Liver (tissue), 9 donors: Measurements from ENCODE around the gene GARIN5A. TPM values are rescaled to one million over a fixed set of nuclear protein-coding genes. Genes with fewer than 3 reads are reported as not detected.
A peak's percentile ranks its signal among the peaks of the same experiment; 100 is the strongest.

Source experiments
- DNase-seq: peaks from one replicate; pipeline ENCODE4 v3.0.0-alpha.2; 2017; ENCODE audit warnings: low spot score
- H3K27ac ChIP-seq, 2 donors: one replicate each; pipeline ENCODE4 v1.7.0; 2013; ENCODE audit warnings: inconsistent platforms in 2 of 2, low read length in 2 of 2, control low read depth in 1 of 2, low read depth in 1 of 2, mild to moderate bottlenecking in 1 of 2
- H3K27me3 ChIP-seq, 4 donors: one replicate each; pipeline versions ENCODE4 v1.6.1 to v1.7.0; 2013; ENCODE audit warnings: low read length in 3 of 4, inconsistent platforms in 1 of 4, mild to moderate bottlenecking in 1 of 4, moderate library complexity in 1 of 4; ENCODE audit not compliant: control insufficient read depth in 4 of 4, insufficient read depth in 4 of 4
- H3K36me3 ChIP-seq, 4 donors: one replicate each; pipeline versions ENCODE4 v1.6.1 to v1.7.0; 2013; ENCODE audit warnings: low read length in 3 of 4, mild to moderate bottlenecking in 3 of 4, low read depth in 1 of 4, moderate library complexity in 1 of 4; ENCODE audit not compliant: control insufficient read depth in 4 of 4, insufficient read depth in 3 of 4
- H3K4me1 ChIP-seq, 4 donors: one replicate each; pipeline versions ENCODE4 v1.6.1 to v1.7.0; 2013; ENCODE audit warnings: low read length in 3 of 4, mild to moderate bottlenecking in 3 of 4, moderate library complexity in 1 of 4; ENCODE audit not compliant: control insufficient read depth in 4 of 4, insufficient read depth in 4 of 4
- H3K4me3 ChIP-seq, 3 donors: one replicate each; pipeline versions ENCODE4 v1.6.1 to v1.7.0; 2013; ENCODE audit warnings: low read length in 3 of 3, control low read depth in 1 of 3, low read depth in 1 of 3, mild to moderate bottlenecking in 1 of 3
- H3K9ac ChIP-seq, 2 donors: one replicate each; pipeline ENCODE4 v1.7.0; 2013; ENCODE audit warnings: low read length in 2 of 2, mild to moderate bottlenecking in 2 of 2, moderate library complexity in 2 of 2, control low read depth in 1 of 2, low read depth in 1 of 2
- H3K9me3 ChIP-seq, 4 donors: one replicate each; pipeline versions ENCODE4 v1.6.1 to v1.7.0; 2013; ENCODE audit warnings: low read length in 3 of 4; ENCODE audit not compliant: control insufficient read depth in 4 of 4
- CTCF ChIP-seq: fragments of 150-350 bp; IDR thresholded peaks from 2 replicates; pipeline ENCODE4 v1.5.1; 2017; ENCODE audit warnings: improper control_type of control experiment, low read depth, low read length; ENCODE audit not compliant: missing input control
- EGR1 ChIP-seq, 2 donors: IDR thresholded peaks; 2 replicates each; pipeline ENCODE4 v1.6.1; 2016 to 2018; ENCODE audit warnings: antibody characterized with exemption in 2 of 2, low read depth in 2 of 2
- GABPA ChIP-seq, 2 donors: IDR thresholded peaks in 1 of 2; conservative IDR thresholded peaks in 1 of 2; 2 replicates each; pipeline ENCODE4 v1.6.1; 2016; ENCODE audit warnings: antibody characterized with exemption in 2 of 2, mild to moderate bottlenecking in 1 of 2, moderate library complexity in 1 of 2
- HNF4A ChIP-seq, 2 donors: conservative IDR thresholded peaks; 2 replicates each; pipeline ENCODE4 v1.6.1; 2016; ENCODE audit warnings: antibody characterized with exemption in 2 of 2, mild to moderate bottlenecking in 2 of 2
- HNF4G ChIP-seq: IDR thresholded peaks from 2 replicates; pipeline ENCODE4 v1.6.1; 2016; ENCODE audit warnings: antibody characterized with exemption
- JUND ChIP-seq, 2 donors: IDR thresholded peaks; 2 replicates each; pipeline ENCODE4 v1.6.1; 2016; ENCODE audit warnings: antibody characterized with exemption in 2 of 2
- MAX ChIP-seq: IDR thresholded peaks from 2 replicates; pipeline ENCODE4 v1.6.1; 2016; ENCODE audit warnings: antibody characterized with exemption
- NR2F2 ChIP-seq: IDR thresholded peaks from 2 replicates; pipeline ENCODE4 v1.6.1; 2016; ENCODE audit warnings: antibody characterized with exemption
- RAD21 ChIP-seq, 2 donors: IDR thresholded peaks; 2 replicates each; pipeline ENCODE4 v1.6.1; 2016; ENCODE audit warnings: antibody characterized with exemption in 2 of 2, mild to moderate bottlenecking in 2 of 2
- RXRA ChIP-seq, 2 donors: IDR thresholded peaks; 2 replicates each; pipeline ENCODE4 v1.6.1; 2017 to 2018; ENCODE audit warnings: antibody characterized with exemption in 2 of 2, mild to moderate bottlenecking in 1 of 2
- SP1 ChIP-seq: IDR thresholded peaks from 2 replicates; pipeline ENCODE4 v1.6.1; 2018; ENCODE audit warnings: antibody characterized with exemption, mild to moderate bottlenecking
- YY1 ChIP-seq: IDR thresholded peaks from 2 replicates; pipeline ENCODE4 v1.6.1; 2016; ENCODE audit warnings: antibody characterized with exemption, mild to moderate bottlenecking
- WGBS: extraction: QIAGEN DNeasy Blood & Tissue Kit; methylation state at CpG from one replicate; pipeline ENCODE4 v1.1.7; 2013; 5-methylcytosine and 5-hydroxymethylcytosine counted together
- polyA plus RNA-seq, 2 donors: library from polyadenylated mRNA; stranded (reverse) in 1 of 2; unstranded in 1 of 2; fragments of 200-250 nt in 1 of 2; fragments of >200 nt in 1 of 2; fragmentation: Nextera tagmentation in 1 of 2; extraction: Ambion mirVana in 1 of 2; gene quantifications; one replicate each; pipeline versions ENCODE4 v1.2.1 to v1.2.3, GENCODE V29; 2013 to 2015
- total RNA-seq, 2 donors: library from RNA; depleted of rRNA; stranded (reverse); fragments of >200 nt; gene quantifications; one replicate each; pipeline ENCODE4 v1.2.3, GENCODE V29; 2014
- TF ChIP-seq, protein P1 (sequence below): IDR thresholded peaks from 2 replicates; pipeline ENCODE4 v1.6.1; 2016; ENCODE audit warnings: antibody characterized with exemption
- TF ChIP-seq, protein P2 (sequence below): IDR thresholded peaks from 2 replicates; pipeline ENCODE4 v1.6.1; 2016; ENCODE audit warnings: antibody characterized with exemption, mild to moderate bottlenecking
- TF ChIP-seq, protein P3 (sequence below): IDR thresholded peaks from 2 replicates; pipeline ENCODE4 v1.6.1; 2016; ENCODE audit warnings: antibody characterized with exemption
- donor health status: healthy.
- donor health status: healthy.
- donor health status: healthy.
- donor health status: healthy.
- donor health status: healthy.

The GARIN5A gene
- total and polyA plus RNA-seq, 4 donors = 0.42 to 1.7 (median 1.1) TPM

DNA sequence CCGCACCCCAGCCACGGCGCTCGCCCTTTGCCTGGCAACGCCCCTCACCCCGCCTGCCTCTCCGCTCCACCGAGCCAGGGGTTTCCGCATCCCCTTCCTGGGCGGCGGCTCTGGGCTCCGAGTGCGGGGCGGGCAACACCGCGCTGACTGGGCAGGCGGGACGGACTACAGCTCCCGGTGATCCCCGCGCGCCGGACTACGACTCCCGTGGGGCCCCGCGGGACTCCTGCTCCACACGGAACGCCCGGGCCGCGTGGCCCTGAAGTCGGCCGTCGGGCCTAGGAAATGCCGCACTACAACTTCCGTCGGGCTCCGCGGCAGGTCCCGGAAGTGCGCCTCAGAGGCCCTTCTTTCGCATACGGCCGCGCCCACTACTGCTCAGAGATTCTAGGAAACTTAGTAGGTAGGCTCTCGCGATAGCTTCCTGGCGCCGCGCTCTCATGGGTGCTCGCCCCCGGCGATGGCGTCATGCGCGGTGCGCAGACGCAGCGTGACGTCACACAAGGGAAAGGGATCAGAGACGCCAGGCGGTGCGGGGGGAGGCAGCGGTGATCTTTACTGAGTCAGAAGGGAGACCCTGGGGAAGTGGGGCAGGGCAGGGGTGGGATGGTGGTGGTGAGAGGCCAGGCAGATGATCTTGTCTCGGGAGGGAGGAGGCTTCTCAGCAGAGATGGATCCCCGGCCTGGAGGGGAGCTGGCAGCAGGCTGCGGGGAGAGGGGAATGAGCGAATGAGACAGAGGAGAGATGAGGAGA lies 34.6 kb upstream of the GARIN5A start, which contains the start of gene JOSD2:
JOSD2 (minus strand) TSS at position 123 of the 754 bp plus-strand sequence. CDS start 760 bp downstream, outside the sequence.
- Histone ChIP-seq H3K9ac (peak within 1 kb of the TSS; percentile 15 to 21), H3K27ac (peak within 1 kb of the TSS; percentile 79 to 89), H3K4me1 (peaks cover 10 to 26% (median 18%) of the 10 kb centered on the region in 4 donors), H3K36me3 (no peaks in the 10 kb centered on the region), H3K27me3 (no peaks in the 10 kb centered on the region), H3K4me3 (peak within 1 kb of the TSS; percentile 54 to 73 (median 71)), H3K9me3 (no peaks in the 10 kb centered on the region)
- TF ChIP-seq, protein P1, sequence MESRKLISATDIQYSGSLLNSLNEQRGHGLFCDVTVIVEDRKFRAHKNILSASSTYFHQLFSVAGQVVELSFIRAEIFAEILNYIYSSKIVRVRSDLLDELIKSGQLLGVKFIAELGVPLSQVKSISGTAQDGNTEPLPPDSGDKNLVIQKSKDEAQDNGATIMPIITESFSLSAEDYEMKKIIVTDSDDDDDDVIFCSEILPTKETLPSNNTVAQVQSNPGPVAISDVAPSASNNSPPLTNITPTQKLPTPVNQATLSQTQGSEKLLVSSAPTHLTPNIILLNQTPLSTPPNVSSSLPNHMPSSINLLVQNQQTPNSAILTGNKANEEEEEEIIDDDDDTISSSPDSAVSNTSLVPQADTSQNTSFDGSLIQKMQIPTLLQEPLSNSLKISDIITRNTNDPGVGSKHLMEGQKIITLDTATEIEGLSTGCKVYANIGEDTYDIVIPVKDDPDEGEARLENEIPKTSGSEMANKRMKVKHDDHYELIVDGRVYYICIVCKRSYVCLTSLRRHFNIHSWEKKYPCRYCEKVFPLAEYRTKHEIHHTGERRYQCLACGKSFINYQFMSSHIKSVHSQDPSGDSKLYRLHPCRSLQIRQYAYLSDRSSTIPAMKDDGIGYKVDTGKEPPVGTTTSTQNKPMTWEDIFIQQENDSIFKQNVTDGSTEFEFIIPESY = peak; percentile 99
- TF ChIP-seq RAD21 (IDR thresholded peaks at IDR 0.05) = no peak
- peak; percentile 21 to 37 for TF ChIP-seq JUND (IDR thresholded peaks at IDR 0.05)
- TF ChIP-seq, protein P2, sequence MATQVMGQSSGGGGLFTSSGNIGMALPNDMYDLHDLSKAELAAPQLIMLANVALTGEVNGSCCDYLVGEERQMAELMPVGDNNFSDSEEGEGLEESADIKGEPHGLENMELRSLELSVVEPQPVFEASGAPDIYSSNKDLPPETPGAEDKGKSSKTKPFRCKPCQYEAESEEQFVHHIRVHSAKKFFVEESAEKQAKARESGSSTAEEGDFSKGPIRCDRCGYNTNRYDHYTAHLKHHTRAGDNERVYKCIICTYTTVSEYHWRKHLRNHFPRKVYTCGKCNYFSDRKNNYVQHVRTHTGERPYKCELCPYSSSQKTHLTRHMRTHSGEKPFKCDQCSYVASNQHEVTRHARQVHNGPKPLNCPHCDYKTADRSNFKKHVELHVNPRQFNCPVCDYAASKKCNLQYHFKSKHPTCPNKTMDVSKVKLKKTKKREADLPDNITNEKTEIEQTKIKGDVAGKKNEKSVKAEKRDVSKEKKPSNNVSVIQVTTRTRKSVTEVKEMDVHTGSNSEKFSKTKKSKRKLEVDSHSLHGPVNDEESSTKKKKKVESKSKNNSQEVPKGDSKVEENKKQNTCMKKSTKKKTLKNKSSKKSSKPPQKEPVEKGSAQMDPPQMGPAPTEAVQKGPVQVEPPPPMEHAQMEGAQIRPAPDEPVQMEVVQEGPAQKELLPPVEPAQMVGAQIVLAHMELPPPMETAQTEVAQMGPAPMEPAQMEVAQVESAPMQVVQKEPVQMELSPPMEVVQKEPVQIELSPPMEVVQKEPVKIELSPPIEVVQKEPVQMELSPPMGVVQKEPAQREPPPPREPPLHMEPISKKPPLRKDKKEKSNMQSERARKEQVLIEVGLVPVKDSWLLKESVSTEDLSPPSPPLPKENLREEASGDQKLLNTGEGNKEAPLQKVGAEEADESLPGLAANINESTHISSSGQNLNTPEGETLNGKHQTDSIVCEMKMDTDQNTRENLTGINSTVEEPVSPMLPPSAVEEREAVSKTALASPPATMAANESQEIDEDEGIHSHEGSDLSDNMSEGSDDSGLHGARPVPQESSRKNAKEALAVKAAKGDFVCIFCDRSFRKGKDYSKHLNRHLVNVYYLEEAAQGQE = peak; percentile 60
- TF ChIP-seq CTCF = no peak
- no peak for TF ChIP-seq NR2F2
- TF ChIP-seq, protein P3, sequence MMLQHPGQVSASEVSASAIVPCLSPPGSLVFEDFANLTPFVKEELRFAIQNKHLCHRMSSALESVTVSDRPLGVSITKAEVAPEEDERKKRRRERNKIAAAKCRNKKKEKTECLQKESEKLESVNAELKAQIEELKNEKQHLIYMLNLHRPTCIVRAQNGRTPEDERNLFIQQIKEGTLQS = no peak
- peak; percentile 85 for TF ChIP-seq YY1
- peak; percentile 27 to 31 for TF ChIP-seq RXRA (IDR thresholded peaks at IDR 0.05)
- TF ChIP-seq GABPA (IDR thresholded peaks at IDR 0.05 in 1 of 2, conservative IDR thresholded peaks at IDR 0.05 in 1 of 2) = peak; percentile 87 to 97
- no peak for TF ChIP-seq HNF4G
- TF ChIP-seq MAX = peak; percentile 94
- peak; percentile 54 to 73 for TF ChIP-seq EGR1 (IDR thresholded peaks at IDR 0.05; ENCODE audit: low read depth in 2 of 2)
- peak in 1 of 2 donors; percentile 17 for TF ChIP-seq HNF4A (conservative IDR thresholded peaks at IDR 0.05)
- TF ChIP-seq SP1 = peak; percentile 81
- 3% methylated on average over 69 of the region's 69 CpGs for WGBS
- peak; percentile 94 for DNase-seq
